PFSK-1 (cell line): ENCODE results near the gene ZNF672.

ENCODE experiments used
- FOXP2 ChIP-seq: optimal IDR thresholded peaks from 2 replicates; pipeline ENCODE3; 2011; ENCODE audit warnings: borderline replicate concordance, control low read depth, inconsistent platforms; ENCODE audit not compliant: insufficient read depth; ENCODE audit errors: extremely low read length, extremely low read depth
- POLR2AphosphoS5 ChIP-seq: IDR thresholded peaks from 2 replicates; pipeline ENCODE4 v1.6.1; 2012; ENCODE audit warnings: low read depth, mild to moderate bottlenecking, control low read depth, low read length, moderate library complexity
- SIN3A ChIP-seq: IDR thresholded peaks from 2 replicates; pipeline ENCODE4 v1.6.1; 2012; ENCODE audit warnings: mild to moderate bottlenecking, low read length, moderate library complexity, borderline replicate concordance; ENCODE audit not compliant: insufficient read depth
- TAF1 ChIP-seq: IDR thresholded peaks from 2 replicates; pipeline ENCODE4 v1.6.1; 2012; ENCODE audit warnings: low read length, control low read depth, borderline replicate concordance; ENCODE audit not compliant: insufficient read depth
- TF ChIP-seq, protein P1 (sequence below), 2 experiments: IDR thresholded peaks; 2 replicates each; pipeline versions ENCODE4 v1.6.1 to v1.8.0; 2011 to 2012; ENCODE audit warnings: low read depth in 2 of 2, low read length in 2 of 2, control low read depth in 1 of 2, inconsistent platforms in 1 of 2, mild to moderate bottlenecking in 1 of 2, moderate library complexity in 1 of 2; ENCODE audit not compliant: insufficient read depth in 1 of 2

ZNF672 gene

DNA sequence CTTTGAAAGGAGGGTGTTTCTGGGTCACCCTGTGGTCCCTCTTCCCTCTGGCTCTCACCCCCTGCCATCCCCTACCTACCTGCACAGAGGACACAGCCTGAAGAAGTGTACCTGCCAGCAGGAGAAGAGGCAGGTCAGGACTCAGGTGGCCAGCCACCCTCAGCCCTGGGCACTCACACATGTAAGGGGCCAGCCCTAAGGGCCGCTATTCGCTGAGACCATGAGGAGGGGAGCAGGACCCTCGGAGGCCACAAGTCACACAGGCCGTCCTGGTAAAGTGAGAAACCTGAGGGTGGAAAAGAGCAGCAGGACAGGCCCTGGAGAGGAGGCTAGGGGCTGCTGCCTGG lies 19.7 kb downstream of the ZNF672 start:
- TF ChIP-seq SIN3A (no peak), POLR2AphosphoS5 (no peak), TAF1 (no peak), FOXP2 (no peak)
- TF ChIP-seq, protein P1, sequence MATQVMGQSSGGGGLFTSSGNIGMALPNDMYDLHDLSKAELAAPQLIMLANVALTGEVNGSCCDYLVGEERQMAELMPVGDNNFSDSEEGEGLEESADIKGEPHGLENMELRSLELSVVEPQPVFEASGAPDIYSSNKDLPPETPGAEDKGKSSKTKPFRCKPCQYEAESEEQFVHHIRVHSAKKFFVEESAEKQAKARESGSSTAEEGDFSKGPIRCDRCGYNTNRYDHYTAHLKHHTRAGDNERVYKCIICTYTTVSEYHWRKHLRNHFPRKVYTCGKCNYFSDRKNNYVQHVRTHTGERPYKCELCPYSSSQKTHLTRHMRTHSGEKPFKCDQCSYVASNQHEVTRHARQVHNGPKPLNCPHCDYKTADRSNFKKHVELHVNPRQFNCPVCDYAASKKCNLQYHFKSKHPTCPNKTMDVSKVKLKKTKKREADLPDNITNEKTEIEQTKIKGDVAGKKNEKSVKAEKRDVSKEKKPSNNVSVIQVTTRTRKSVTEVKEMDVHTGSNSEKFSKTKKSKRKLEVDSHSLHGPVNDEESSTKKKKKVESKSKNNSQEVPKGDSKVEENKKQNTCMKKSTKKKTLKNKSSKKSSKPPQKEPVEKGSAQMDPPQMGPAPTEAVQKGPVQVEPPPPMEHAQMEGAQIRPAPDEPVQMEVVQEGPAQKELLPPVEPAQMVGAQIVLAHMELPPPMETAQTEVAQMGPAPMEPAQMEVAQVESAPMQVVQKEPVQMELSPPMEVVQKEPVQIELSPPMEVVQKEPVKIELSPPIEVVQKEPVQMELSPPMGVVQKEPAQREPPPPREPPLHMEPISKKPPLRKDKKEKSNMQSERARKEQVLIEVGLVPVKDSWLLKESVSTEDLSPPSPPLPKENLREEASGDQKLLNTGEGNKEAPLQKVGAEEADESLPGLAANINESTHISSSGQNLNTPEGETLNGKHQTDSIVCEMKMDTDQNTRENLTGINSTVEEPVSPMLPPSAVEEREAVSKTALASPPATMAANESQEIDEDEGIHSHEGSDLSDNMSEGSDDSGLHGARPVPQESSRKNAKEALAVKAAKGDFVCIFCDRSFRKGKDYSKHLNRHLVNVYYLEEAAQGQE (IDR thresholded peaks at IDR 0.05; ENCODE audit: insufficient read depth in 1 of 2, low read depth in 2 of 2, low read length in 2 of 2): no peak

DNA sequence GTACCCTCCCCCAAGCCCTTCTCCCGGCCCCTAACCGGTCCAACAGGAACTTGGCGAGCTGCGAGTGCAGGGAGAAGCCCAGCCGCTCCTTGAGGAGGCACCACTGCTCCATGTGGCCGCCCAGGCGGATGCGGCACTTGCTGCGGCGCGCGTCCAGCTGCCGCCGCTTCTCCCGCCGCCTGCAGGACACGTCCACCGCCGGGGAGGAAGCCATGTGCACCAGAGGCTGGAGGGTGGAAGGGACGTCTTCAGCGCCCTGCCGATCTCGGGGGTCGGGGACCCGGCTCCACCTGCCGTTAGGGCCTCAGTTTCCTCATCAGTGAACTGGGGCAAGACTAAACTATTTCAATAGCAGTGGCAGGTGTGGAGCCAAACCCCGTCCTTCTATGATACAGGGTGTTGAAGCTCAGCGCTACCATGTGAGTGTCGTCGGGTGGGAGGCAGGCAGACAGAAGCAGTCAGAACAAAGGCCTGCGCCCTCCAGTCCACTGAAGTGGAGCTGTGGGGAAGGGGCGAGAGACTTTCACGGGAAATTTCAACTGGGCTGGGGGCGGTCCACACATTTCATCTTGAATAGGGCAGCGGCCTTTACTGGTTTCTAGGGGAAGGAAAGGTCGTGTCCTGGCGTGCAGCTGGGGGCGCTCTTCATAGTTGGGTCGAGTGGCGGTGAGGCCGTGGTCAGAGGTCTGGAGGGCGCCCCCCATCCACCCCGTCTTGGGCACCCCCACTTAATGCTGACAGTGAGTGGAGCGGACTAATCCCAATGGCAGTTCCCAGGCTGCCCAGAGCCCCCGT lies 20.3 kb downstream of the ZNF672 start:
- TF ChIP-seq TAF1: no peak
- TF ChIP-seq POLR2AphosphoS5: peak; percentile 66

DNA sequence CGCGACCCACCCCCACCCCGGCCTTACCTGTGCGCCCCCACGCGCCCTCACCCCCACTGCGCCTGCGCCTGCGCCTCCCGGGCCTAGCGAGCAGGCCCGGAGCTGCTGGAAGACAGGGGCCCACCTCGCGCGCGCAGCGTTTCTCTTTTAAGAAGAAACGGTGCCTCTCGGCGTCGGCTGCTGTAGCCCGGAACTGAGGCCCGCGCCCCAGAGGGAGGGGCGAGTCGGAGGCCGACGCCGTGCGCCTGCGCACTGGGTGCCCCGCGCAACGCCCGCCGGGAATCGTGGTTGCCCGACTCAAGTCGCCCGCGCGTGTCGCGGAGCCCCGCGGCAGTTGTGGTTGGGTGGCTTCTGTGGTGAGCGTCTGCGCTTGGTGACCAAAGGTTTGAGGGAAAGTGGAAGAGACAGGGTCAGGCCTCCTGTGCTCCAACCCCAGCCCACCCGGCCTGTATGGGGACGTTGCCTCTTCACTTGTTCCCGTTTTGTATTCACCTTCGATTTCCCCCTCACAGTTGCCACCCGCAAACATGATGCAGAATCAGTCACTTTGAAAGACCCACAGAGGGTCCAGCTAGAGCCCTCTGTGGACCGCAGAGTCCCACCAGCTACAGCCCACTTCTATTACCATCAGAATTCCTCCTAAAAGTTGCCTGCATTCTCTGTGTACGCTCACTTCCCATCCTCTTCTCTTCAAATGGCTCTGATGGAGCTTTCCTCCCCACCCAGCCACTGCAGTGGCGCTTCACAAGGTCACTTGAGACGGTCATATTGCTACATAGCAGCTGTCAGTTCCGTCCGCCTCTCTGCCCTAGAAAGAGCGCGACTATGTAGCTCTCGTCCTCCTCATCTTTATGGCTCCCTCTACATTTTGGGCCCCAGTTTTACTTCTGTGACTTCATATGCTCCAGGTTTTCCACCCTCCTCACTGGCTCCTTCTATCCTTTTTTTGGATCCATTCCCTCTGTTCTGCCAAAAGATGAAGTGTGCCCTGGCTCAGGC lies 21.2 kb downstream of the ZNF672 start, which contains the start of gene ZNF692:
Gene ZNF692, minus strand, starts transcription at position 195 of the 999 bp plus-strand sequence. CDS start 776 bp downstream, outside the sequence.
- TF ChIP-seq POLR2AphosphoS5: peak; percentile 97
- TF ChIP-seq TAF1: peak; percentile 80
- no peak for TF ChIP-seq FOXP2

DNA sequence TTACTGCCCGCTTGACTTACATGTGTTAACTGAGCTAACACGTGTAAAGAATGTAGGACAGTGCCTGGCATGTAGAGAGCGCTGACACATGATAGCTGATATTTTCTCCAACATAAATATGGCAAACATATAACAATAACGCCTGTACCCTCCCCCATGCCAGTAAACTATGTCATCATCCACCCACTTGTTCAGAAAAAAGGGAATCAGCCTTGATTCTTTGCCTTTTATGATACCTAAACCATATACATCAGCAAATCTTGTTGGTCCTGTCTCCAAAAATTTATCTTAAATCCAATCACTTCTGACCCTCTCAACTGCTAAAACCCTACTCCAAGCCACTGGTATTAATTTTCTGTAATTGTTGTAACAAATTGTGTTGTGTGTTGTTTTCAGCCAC lies 22.0 kb downstream of the ZNF672 start:
- TF ChIP-seq TAF1 (no peak), FOXP2 (no peak), SIN3A (no peak), POLR2AphosphoS5 (no peak)
- TF ChIP-seq, protein P1 (IDR thresholded peaks at IDR 0.05; ENCODE audit: insufficient read depth in 1 of 2, low read depth in 2 of 2, low read length in 2 of 2): no peak

DNA sequence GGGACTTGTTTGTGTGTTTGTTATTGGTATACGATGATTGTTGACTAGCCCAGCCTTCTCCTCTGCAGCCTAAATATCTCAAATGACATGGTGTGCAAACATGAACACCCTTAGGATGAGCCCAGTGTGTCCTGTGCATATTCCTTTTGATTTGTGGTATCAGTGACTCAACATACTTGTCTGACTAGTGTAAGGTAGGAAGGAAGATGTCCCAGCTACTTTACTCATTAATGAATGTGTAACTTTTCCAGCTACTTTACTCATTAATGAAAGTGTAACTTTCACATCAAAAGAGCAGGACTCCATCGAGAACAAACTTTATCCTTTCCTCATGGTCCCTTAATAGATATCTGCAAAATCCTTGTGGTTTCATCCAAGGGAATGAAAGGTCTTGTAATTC lies 23.6 kb downstream of the ZNF672 start:
- no peak for TF ChIP-seq FOXP2
- no peak for TF ChIP-seq TAF1
- no peak for TF ChIP-seq POLR2AphosphoS5
- TF ChIP-seq SIN3A: no peak
- TF ChIP-seq, protein P1 (IDR thresholded peaks at IDR 0.05; ENCODE audit: insufficient read depth in 1 of 2, low read depth in 2 of 2, low read length in 2 of 2): no peak
